GM23338 (cell line): Measurements from ENCODE around the gene ITGB1BP1.

ENCODE experiments used
- CTCF ChIP-seq, 2 experiments: fragments of 200-600 bp in 1 of 2; sonication (generic) in 1 of 2; conservative IDR thresholded peaks; 2 replicates each; pipeline versions ENCODE4 v1.5.1 to v1.6.1; 2016 to 2017; ENCODE audit warnings: antibody characterized with exemption in 2 of 2, low read depth in 2 of 2, mild to moderate bottlenecking in 2 of 2, moderate library complexity in 1 of 2
- REST ChIP-seq: IDR thresholded peaks from one replicate; pipeline ENCODE4 v1.6.1; 2018; ENCODE audit warnings: antibody characterized with exemption; ENCODE audit not compliant: unreplicated experiment

- TF ChIP-seq CTCF (conservative IDR thresholded peaks at IDR 0.05; ENCODE audit: low read depth in 2 of 2) = peak; percentile 8 to 37; a peak in 1 of 4 replicates
- TF ChIP-seq REST = no peak
Observed at GRCh38 chr2:9375857-9376428, 47.4 kb downstream of the ITGB1BP1 start.
